SJSA1 (cell line): ENCODE results near the gene VGLL3. TPM values are rescaled to one million over a fixed set of nuclear protein-coding genes. Genes with fewer than 3 reads are reported as not detected.
"Not testable (repeated sequence)": the region's sequence is repeated elsewhere in the genome, so short reads cannot be mapped to it uniquely, and the experiment has no call there.

Experiments
- DNase-seq, 2 experiments: peaks; one replicate each; pipeline ENCODE4 v3.0.0-alpha.2; 2015 to 2020; ENCODE audit warnings: low spot score in 2 of 2, low read depth in 1 of 2
- H3K27ac ChIP-seq: fragments of 250-450 bp; sonication (Bioruptor Pico); 2 replicates; pipeline ENCODE4 v1.5.1; 2020; ENCODE audit warnings: mild to moderate bottlenecking, moderate library complexity
- H3K27me3 ChIP-seq: fragments of 250-450 bp; sonication (Bioruptor Pico); replicated peaks from 2 replicates; pipeline ENCODE4 v1.5.1; 2020; ENCODE audit warnings: mild to moderate bottlenecking, moderate library complexity
- H3K36me3 ChIP-seq: fragments of 250-450 bp; sonication (Bioruptor Pico); 2 replicates; pipeline ENCODE4 v1.5.1; 2020; ENCODE audit warnings: mild to moderate bottlenecking
- H3K4me1 ChIP-seq: fragments of 250-450 bp; sonication (Bioruptor Pico); replicated peaks from 2 replicates; pipeline ENCODE4 v1.6.1; 2021; ENCODE audit warnings: mild to moderate bottlenecking
- H3K4me3 ChIP-seq: fragments of 250-450 bp; sonication (Bioruptor Pico); 2 replicates; pipeline ENCODE4 v1.5.1; 2020; ENCODE audit warnings: mild to moderate bottlenecking
- H3K9me3 ChIP-seq: fragments of 250-450 bp; sonication (Bioruptor Pico); replicated peaks from 2 replicates; pipeline ENCODE4 v1.5.1; 2020; ENCODE audit warnings: mild to moderate bottlenecking
- total RNA-seq: library from RNA; depleted of rRNA; stranded (reverse); fragments of >200 nt; shearing (Covaris generic); gene quantifications from 2 replicates; pipeline ENCODE4 v1.2.3, GENCODE V29; 2014

Gene VGLL3
- total RNA-seq, 1 experiment from 2014 or later = 17.1 TPM

- no peak overlapping the region for H3K4me3 ChIP-seq
- H3K27ac ChIP-seq = peak overlapping the region; percentile 75
- no peaks in the 10 kb centered on the region for H3K9me3 ChIP-seq
- no peaks in the 10 kb centered on the region for H3K36me3 ChIP-seq
- H3K27me3 ChIP-seq = no peaks in the 10 kb centered on the region
- DNase-seq = peak in 1 of 2 experiments; percentile 50
- peaks cover 66% of the 10 kb centered on the region for H3K4me1 ChIP-seq
These were observed 6.7 kb downstream of the VGLL3 start for GRCh38 chr3:86984271-86984670.

- peak in 1 of 2 experiments; percentile 38 for DNase-seq
- H3K27ac ChIP-seq = peak overlapping the region; percentile 75
- H3K4me1 ChIP-seq = peaks cover 71% of the 10 kb centered on the region
- no peaks in the 10 kb centered on the region for H3K27me3 ChIP-seq
- H3K9me3 ChIP-seq = no peaks in the 10 kb centered on the region
- no peak overlapping the region for H3K4me3 ChIP-seq
- peaks cover 6% of the 10 kb centered on the region for H3K36me3 ChIP-seq
These were observed 8.1 kb downstream of the VGLL3 start for GRCh38 chr3:86982883-86983282.

GRCh38 chr3:86978111-86978551, 12.8 kb downstream of the VGLL3 start:
- H3K27me3 ChIP-seq = no peaks in the 10 kb centered on the region
- H3K4me1 ChIP-seq = peaks cover 25% of the 10 kb centered on the region
- no peak overlapping the region for H3K4me3 ChIP-seq
- H3K27ac ChIP-seq = no peak overlapping the region
- DNase-seq = no peak
- no peaks in the 10 kb centered on the region for H3K9me3 ChIP-seq
- H3K36me3 ChIP-seq = peaks cover 16% of the 10 kb centered on the region

- Histone ChIP-seq H3K36me3 (peaks cover 16% of the 10 kb centered on the region), H3K9me3 (no peaks in the 10 kb centered on the region), H3K27ac (no peak overlapping the region), H3K4me1 (peaks cover 14% of the 10 kb centered on the region), H3K27me3 (no peaks in the 10 kb centered on the region), H3K4me3 (no peak overlapping the region)
- DNase-seq = no peak
These were observed 14.7 kb downstream of the VGLL3 start for GRCh38 chr3:86976219-86976618.

- peaks cover 14% of the 10 kb centered on the region for H3K4me1 ChIP-seq
- H3K9me3 ChIP-seq, H3K4me3 ChIP-seq, H3K27me3 ChIP-seq, H3K27ac ChIP-seq, DNase-seq: not testable (repeated sequence)
- H3K36me3 ChIP-seq = peaks cover 16% of the 10 kb centered on the region
These were observed 16.8 kb downstream of the VGLL3 start for GRCh38 chr3:86974177-86974576.

- H3K36me3 ChIP-seq = peaks cover 19% of the 10 kb centered on the region
- H3K27me3 ChIP-seq = no peaks in the 10 kb centered on the region
- H3K9me3 ChIP-seq = no peaks in the 10 kb centered on the region
- H3K4me3 ChIP-seq = no peak overlapping the region
- H3K4me1 ChIP-seq = peaks cover 7% of the 10 kb centered on the region
- DNase-seq = peak in 1 of 2 experiments; percentile 6
- H3K27ac ChIP-seq = no peak overlapping the region; the same call in 1 of the 2 replicates
These were observed 17.5 kb downstream of the VGLL3 start for GRCh38 chr3:86973440-86973839.

GRCh38 chr3:86969500-86970189, 21.3 kb downstream of the VGLL3 start:
- H3K27ac ChIP-seq = no peak overlapping the region
- no peaks in the 10 kb centered on the region for H3K4me1 ChIP-seq
- no peak overlapping the region for H3K4me3 ChIP-seq
- peaks cover 8% of the 10 kb centered on the region for H3K36me3 ChIP-seq
- H3K9me3 ChIP-seq = no peaks in the 10 kb centered on the region
- H3K27me3 ChIP-seq = no peaks in the 10 kb centered on the region
- peak; percentile 20 to 49 for DNase-seq

GRCh38 chr3:86968244-86968932, 22.6 kb downstream of the VGLL3 start:
- H3K4me1 ChIP-seq = no peaks in the 10 kb centered on the region
- DNase-seq = no peak
- no peaks in the 10 kb centered on the region for H3K9me3 ChIP-seq
- no peak overlapping the region for H3K4me3 ChIP-seq
- no peak overlapping the region for H3K27ac ChIP-seq
- no peaks in the 10 kb centered on the region for H3K27me3 ChIP-seq
- peaks cover 8% of the 10 kb centered on the region for H3K36me3 ChIP-seq

GRCh38 chr3:86967062-86967461, 23.9 kb downstream of the VGLL3 start:
- Histone ChIP-seq H3K27ac (no peak overlapping the region), H3K9me3 (no peaks in the 10 kb centered on the region), H3K36me3 (peaks cover 8% of the 10 kb centered on the region), H3K4me3 (no peak overlapping the region), H3K27me3 (no peaks in the 10 kb centered on the region), H3K4me1 (peaks cover under 1% of the 10 kb centered on the region)
- no peak for DNase-seq

- Histone ChIP-seq H3K27me3 (no peaks in the 10 kb centered on the region), H3K4me3 (no peak overlapping the region), H3K4me1 (peaks cover 18% of the 10 kb centered on the region), H3K36me3 (peaks cover 8% of the 10 kb centered on the region), H3K9me3 (no peaks in the 10 kb centered on the region), H3K27ac (no peak overlapping the region)
- DNase-seq = no peak
These were observed 25.8 kb downstream of the VGLL3 start for GRCh38 chr3:86965166-86965565.

- no peak for DNase-seq
- no peaks in the 10 kb centered on the region for H3K9me3 ChIP-seq
- peaks cover 5% of the 10 kb centered on the region; the same call in 1 of the 2 replicates for H3K36me3 ChIP-seq
- H3K4me3 ChIP-seq = no peak overlapping the region
- H3K27me3 ChIP-seq = no peaks in the 10 kb centered on the region
- H3K27ac ChIP-seq = no peak overlapping the region
- peaks cover 31% of the 10 kb centered on the region for H3K4me1 ChIP-seq
These were observed 27.3 kb downstream of the VGLL3 start for GRCh38 chr3:86963611-86964010.

GRCh38 chr3:86961297-86961696, 29.7 kb downstream of the VGLL3 start:
- Histone ChIP-seq H3K9me3 (no peaks in the 10 kb centered on the region), H3K4me1 (peaks cover 40% of the 10 kb centered on the region), H3K27me3 (no peaks in the 10 kb centered on the region), H3K36me3 (no peaks in the 10 kb centered on the region), H3K27ac (peak overlapping the region; percentile 72), H3K4me3 (no peak overlapping the region)
- DNase-seq = peak in 1 of 2 experiments; percentile 58

GRCh38 chr3:86960550-86960949, 30.4 kb downstream of the VGLL3 start:
- H3K27ac ChIP-seq = peak overlapping the region; percentile 72
- DNase-seq = peak in 1 of 2 experiments; percentile 23
- no peaks in the 10 kb centered on the region for H3K27me3 ChIP-seq
- no peak overlapping the region for H3K4me3 ChIP-seq
- no peaks in the 10 kb centered on the region for H3K36me3 ChIP-seq
- peaks cover 40% of the 10 kb centered on the region for H3K4me1 ChIP-seq
- H3K9me3 ChIP-seq = no peaks in the 10 kb centered on the region

GRCh38 chr3:86958534-86958933, 32.4 kb downstream of the VGLL3 start:
- Histone ChIP-seq H3K4me1 (peaks cover 40% of the 10 kb centered on the region), H3K9me3 (no peaks in the 10 kb centered on the region), H3K27ac (no peak overlapping the region; the same call in 1 of the 2 replicates), H3K36me3 (no peaks in the 10 kb centered on the region), H3K27me3 (no peaks in the 10 kb centered on the region), H3K4me3 (no peak overlapping the region)
- DNase-seq = peak in 1 of 2 experiments; percentile 42
